Endothelial cell of umbilical vein (primary cell): ENCODE data around the gene GAL3ST2. TPM values are rescaled to one million over a fixed set of nuclear protein-coding genes. Genes with fewer than 3 reads are reported as not detected.

ENCODE experiments used
- BruUV-seq: library from RNA; stranded (reverse); fragments of 400-500 nt; replicated peaks from 2 replicates; lab custom pipeline; 2021; lab: Mats Ljungman, UMichigan
- CTCF ChIA-PET: fragments of 300-600, 350-600 bp; sonication (Branson Sonifier 250); formaldehyde crosslinking; loops from one replicate; lab custom pipeline; 2021; ENCODE audit warnings: antibody characterized with exemption, inconsistent platforms; lab: Charles Lee
- POLR2A ChIA-PET: fragments of 300-600, 350-600 bp; sonication (Branson Sonifier 250); formaldehyde crosslinking; loops from one replicate; lab custom pipeline; 2021; ENCODE audit warnings: antibody characterized with exemption, inconsistent platforms; lab: Charles Lee
- DNase-seq: peaks from one replicate; pipeline ENCODE4 v3.0.0-alpha.2; 2011; ENCODE audit warnings: low read depth, low spot score
- FAIRE-seq: peaks from 2 replicates; lab custom pipeline; 2011; peaks lifted over from hg19 to GRCh38; lab: Jason Lieb, UNC
- H2AFZ ChIP-seq: 2 replicates; pipeline ENCODE4 v1.6.0; 2012; ENCODE audit warnings: low read depth, low read length, control low read depth, inconsistent platforms
- H3K27ac ChIP-seq: 2 replicates; pipeline ENCODE4 v1.5.1; 2011; ENCODE audit warnings: low read depth, mild to moderate bottlenecking, control low read depth, low read length, moderate library complexity; ENCODE audit not compliant: insufficient read depth
- H3K27me3 ChIP-seq, 2 experiments: 2 replicates each; pipeline versions ENCODE4 v1.6.0 to v1.6.1; 2011; ENCODE audit warnings: low read length in 2 of 2, mixed read lengths in 1 of 2; ENCODE audit not compliant: control insufficient read depth in 2 of 2, insufficient read depth in 2 of 2
- H3K36me3 ChIP-seq, 2 experiments: 2 replicates in 1 of 2; 3 replicates in 1 of 2; pipeline ENCODE4 v1.5.1; 2011; ENCODE audit warnings: low read length in 2 of 2, mild to moderate bottlenecking in 1 of 2, moderate library complexity in 1 of 2; ENCODE audit not compliant: control insufficient read depth in 2 of 2, insufficient read depth in 2 of 2; ENCODE audit errors: extremely low read depth in 1 of 2
- H3K4me1 ChIP-seq: 3 replicates; pipeline ENCODE4 v1.5.1; 2011; ENCODE audit warnings: mild to moderate bottlenecking, low read length; ENCODE audit not compliant: control insufficient read depth, insufficient read depth; ENCODE audit errors: extremely low read depth
- H3K4me2 ChIP-seq: 2 replicates; pipeline ENCODE4 v1.6.1; 2011; ENCODE audit warnings: low read length, control low read depth, mixed read lengths; ENCODE audit not compliant: insufficient read depth
- H3K4me3 ChIP-seq, 3 experiments: fragments of 200-600 bp in 1 of 3; sonication (generic), shearing (Covaris generic) in 1 of 3; replicated peaks in 1 of 3; 2 replicates each; pipeline ENCODE4 v1.5.1; 2011 to 2016; ENCODE audit warnings: control low read depth in 3 of 3, low read length in 3 of 3, mild to moderate bottlenecking in 2 of 3, inconsistent platforms in 1 of 3, low read depth in 1 of 3, moderate library complexity in 1 of 3; ENCODE audit not compliant: insufficient read depth in 1 of 3
- H3K79me2 ChIP-seq: 2 replicates; pipeline ENCODE4 v1.6.0; 2012; ENCODE audit warnings: low read length, inconsistent platforms; ENCODE audit not compliant: control insufficient read depth, insufficient read depth
- H3K9ac ChIP-seq: replicated peaks from 2 replicates; pipeline ENCODE3; 2011; ENCODE audit warnings: low read length, control low read depth; ENCODE audit not compliant: insufficient read depth; ENCODE audit errors: extremely low read depth
- H3K9me1 ChIP-seq: replicated peaks from 3 replicates; pipeline ENCODE4 v1.6.0; 2011; ENCODE audit warnings: mild to moderate bottlenecking, low read length; ENCODE audit not compliant: control insufficient read depth, insufficient read depth; ENCODE audit errors: extremely low read depth
- H3K9me3 ChIP-seq: replicated peaks from 2 replicates; pipeline ENCODE4 v1.5.1; 2012; ENCODE audit warnings: low read length, inconsistent platforms; ENCODE audit not compliant: control insufficient read depth, insufficient read depth
- H4K20me1 ChIP-seq: replicated peaks from 2 replicates; pipeline ENCODE3; 2011; ENCODE audit warnings: mild to moderate bottlenecking, low read length; ENCODE audit not compliant: control insufficient read depth, insufficient read depth; ENCODE audit errors: extremely low read depth
- EZH2 ChIP-seq: IDR thresholded peaks from 2 replicates; pipeline ENCODE4 v1.6.1; 2012; ENCODE audit warnings: borderline replicate concordance, low read depth, mild to moderate bottlenecking, moderate library complexity, low read length, inconsistent platforms; ENCODE audit not compliant: severe bottlenecking
- FOS ChIP-seq: IDR thresholded peaks from 2 replicates; pipeline ENCODE4 v1.6.1; 2011; ENCODE audit warnings: mild to moderate bottlenecking, low read length, moderate library complexity, borderline replicate concordance; ENCODE audit not compliant: insufficient read depth
- GATA2 ChIP-seq: IDR thresholded peaks from 2 replicates; pipeline ENCODE4 v1.7.0; 2011; ENCODE audit warnings: low read depth, mild to moderate bottlenecking, moderate library complexity, mixed read lengths, low read length; ENCODE audit not compliant: insufficient read length, insufficient read depth
- JUN ChIP-seq: IDR thresholded peaks from 2 replicates; pipeline ENCODE4 v1.6.1; 2011; ENCODE audit warnings: borderline replicate concordance, low read depth; ENCODE audit not compliant: insufficient read length, insufficient read depth
- MAX ChIP-seq: IDR thresholded peaks from 2 replicates; pipeline ENCODE4 v1.6.1; 2011; ENCODE audit not compliant: insufficient read depth, insufficient read length
- MYC ChIP-seq: IDR thresholded peaks from one replicate; pipeline ENCODE4 v1.6.1; 2011; ENCODE audit warnings: mild to moderate bottlenecking, low read depth, low read length
- POLR2A ChIP-seq: IDR thresholded peaks from 2 replicates; pipeline ENCODE4 v1.6.1; 2012; ENCODE audit warnings: low read depth, mild to moderate bottlenecking, control low read depth, low read length
- POLR2AphosphoS5 ChIP-seq: IDR thresholded peaks from 2 replicates; pipeline ENCODE4 v1.6.1; 2012; ENCODE audit warnings: low read depth, mild to moderate bottlenecking, control low read depth, low read length, moderate library complexity; ENCODE audit not compliant: insufficient read depth
- dilution Hi-C: fragments of 300-500 bp; cut with MboI; formaldehyde crosslinking; loops from one replicate; pipeline ENCODE4 v1.15.0; 2019; ENCODE audit warnings: low sequenced_read_pairs; ENCODE audit not compliant: extremely low pct_ligation_motif_present
- intact Hi-C: fragments of 100-400 bp; cut with micrococcal nuclease; formaldehyde crosslinking; loops from one replicate; pipeline ENCODE4 v1.10.0; 2022
- polyA plus RNA-seq, 4 experiments: library from polyadenylated mRNA; depleted of rRNA in 3 of 4; stranded (reverse) in 3 of 4; unstranded in 1 of 4; fragments of >200 nt; gene quantifications; 2 replicates each; pipeline versions ENCODE4 v1.2.1 to v1.2.3, GENCODE V29; 2011 to 2012; ENCODE audit warnings: missing spikeins in 1 of 4
- total RNA-seq: library from RNA; stranded (reverse); gene quantifications from 2 replicates; pipeline ENCODE4 v1.2.3, GENCODE V29; 2021
- TF ChIP-seq, protein P1 (sequence below), 2 donors: IDR thresholded peaks; 1 replicate in 1 of 2; 2 replicates in 1 of 2; pipeline ENCODE4 v1.5.1; 2011; ENCODE audit warnings: low read length in 2 of 2, mild to moderate bottlenecking in 2 of 2, moderate library complexity in 2 of 2, control low read depth in 1 of 2, inconsistent platforms in 1 of 2, low read depth in 1 of 2; ENCODE audit not compliant: insufficient read depth in 1 of 2; ENCODE audit errors: extremely low read depth in 1 of 2

Gene GAL3ST2
- total and polyA plus RNA-seq, 2 donors (not counting 3 experiments of a cell fraction or from before 2014, with no cell fraction given), result not detected

- peaks cover 3% of the 10 kb centered on the region for H3K4me1 ChIP-seq
- CTCF ChIA-PET, result no interaction called here
- H3K9me1 ChIP-seq, result no peaks in the 10 kb centered on the region
- H4K20me1 ChIP-seq, result no peaks in the 10 kb centered on the region
- no peaks in the 10 kb centered on the region for H3K9me3 ChIP-seq
- no peak overlapping the region for H3K9ac ChIP-seq
- dilution Hi-C loops, result no loop called here
- no peaks in the 10 kb centered on the region for H3K79me2 ChIP-seq
- no peaks in the 10 kb centered on the region for H3K36me3 ChIP-seq
- H3K4me3 ChIP-seq, result no peak overlapping the region
- DNase-seq (no peak), FAIRE-seq (no peak)
- H2AFZ ChIP-seq, result no peak overlapping the region
- POLR2A ChIA-PET, result no interaction called here
- H3K27me3 ChIP-seq, result no peaks in the 10 kb centered on the region
- no TSS peak for BruUV-seq
- TF ChIP-seq, protein P1, sequence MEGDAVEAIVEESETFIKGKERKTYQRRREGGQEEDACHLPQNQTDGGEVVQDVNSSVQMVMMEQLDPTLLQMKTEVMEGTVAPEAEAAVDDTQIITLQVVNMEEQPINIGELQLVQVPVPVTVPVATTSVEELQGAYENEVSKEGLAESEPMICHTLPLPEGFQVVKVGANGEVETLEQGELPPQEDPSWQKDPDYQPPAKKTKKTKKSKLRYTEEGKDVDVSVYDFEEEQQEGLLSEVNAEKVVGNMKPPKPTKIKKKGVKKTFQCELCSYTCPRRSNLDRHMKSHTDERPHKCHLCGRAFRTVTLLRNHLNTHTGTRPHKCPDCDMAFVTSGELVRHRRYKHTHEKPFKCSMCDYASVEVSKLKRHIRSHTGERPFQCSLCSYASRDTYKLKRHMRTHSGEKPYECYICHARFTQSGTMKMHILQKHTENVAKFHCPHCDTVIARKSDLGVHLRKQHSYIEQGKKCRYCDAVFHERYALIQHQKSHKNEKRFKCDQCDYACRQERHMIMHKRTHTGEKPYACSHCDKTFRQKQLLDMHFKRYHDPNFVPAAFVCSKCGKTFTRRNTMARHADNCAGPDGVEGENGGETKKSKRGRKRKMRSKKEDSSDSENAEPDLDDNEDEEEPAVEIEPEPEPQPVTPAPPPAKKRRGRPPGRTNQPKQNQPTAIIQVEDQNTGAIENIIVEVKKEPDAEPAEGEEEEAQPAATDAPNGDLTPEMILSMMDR (IDR thresholded peaks at IDR 0.05; ENCODE audit: extremely low read depth in 1 of 2, insufficient read depth in 1 of 2, low read depth in 1 of 2, low read length in 2 of 2), result no peak
- no peak for TF ChIP-seq POLR2A
- no peak for TF ChIP-seq POLR2AphosphoS5
- no peak for TF ChIP-seq MAX
- no peak for TF ChIP-seq FOS
- no peak for TF ChIP-seq EZH2
- TF ChIP-seq GATA2, result no peak
- no peak for TF ChIP-seq MYC
- TF ChIP-seq JUN, result no peak
- no peak overlapping the region for H3K27ac ChIP-seq
- intact Hi-C loops, result no loop called here
- no peak overlapping the region for H3K4me2 ChIP-seq
Measured at GRCh38 chr2:241814393-241814642, 37.7 kb downstream of the GAL3ST2 start.
